Right lobe of liver (tissue), 4 donors: ENCODE results near the gene NR5A2.
"Not testable (repeated sequence)": the region's sequence is repeated elsewhere in the genome, so short reads cannot be mapped to it uniquely, and the experiment has no call there.

Experiments used
- POLR2A ChIP-seq: fragments of 450-650 bp; IDR thresholded peaks from one replicate; pipeline ENCODE4 v1.6.1; 2017; ENCODE audit warnings: antibody characterized with exemption, mild to moderate bottlenecking
- TF ChIP-seq, protein P1 (sequence below), 4 donors: fragments of 200-600 bp in 3 of 4; fragments of 450-650 bp in 1 of 4; IDR thresholded peaks; one replicate each; pipeline versions ENCODE4 v1.5.1 to v1.8.0; 2016 to 2022; ENCODE audit warnings: antibody characterized with exemption in 4 of 4, mild to moderate bottlenecking in 2 of 4
- donor health status: DM: no; HTN: no; CAD: no.
- donor health status: DM: no; HTN: no; CAD: no.
- donor health status: DM: no; HTN: yes; CAD: no.

DNA sequence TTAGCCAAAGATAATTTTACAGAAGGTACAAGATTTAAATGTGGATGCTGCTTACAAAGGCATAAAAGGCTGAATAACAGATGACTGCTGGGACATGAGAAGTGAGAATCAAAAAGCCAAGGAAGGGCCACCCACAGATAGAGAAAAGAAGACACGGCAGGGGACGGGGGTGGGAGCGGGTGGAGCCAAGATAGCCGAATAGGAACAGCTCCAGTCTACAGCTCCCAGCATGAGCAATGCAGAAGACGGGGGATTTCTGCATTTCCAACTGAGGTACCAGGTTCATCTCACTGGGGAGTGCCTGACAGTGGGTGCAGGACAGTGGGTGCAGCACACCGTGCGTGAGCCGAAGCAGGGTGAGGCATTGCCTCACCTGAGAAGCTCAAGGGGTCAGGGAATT is 157.7 kb downstream of the NR5A2 start:
- TF ChIP-seq, protein P1, sequence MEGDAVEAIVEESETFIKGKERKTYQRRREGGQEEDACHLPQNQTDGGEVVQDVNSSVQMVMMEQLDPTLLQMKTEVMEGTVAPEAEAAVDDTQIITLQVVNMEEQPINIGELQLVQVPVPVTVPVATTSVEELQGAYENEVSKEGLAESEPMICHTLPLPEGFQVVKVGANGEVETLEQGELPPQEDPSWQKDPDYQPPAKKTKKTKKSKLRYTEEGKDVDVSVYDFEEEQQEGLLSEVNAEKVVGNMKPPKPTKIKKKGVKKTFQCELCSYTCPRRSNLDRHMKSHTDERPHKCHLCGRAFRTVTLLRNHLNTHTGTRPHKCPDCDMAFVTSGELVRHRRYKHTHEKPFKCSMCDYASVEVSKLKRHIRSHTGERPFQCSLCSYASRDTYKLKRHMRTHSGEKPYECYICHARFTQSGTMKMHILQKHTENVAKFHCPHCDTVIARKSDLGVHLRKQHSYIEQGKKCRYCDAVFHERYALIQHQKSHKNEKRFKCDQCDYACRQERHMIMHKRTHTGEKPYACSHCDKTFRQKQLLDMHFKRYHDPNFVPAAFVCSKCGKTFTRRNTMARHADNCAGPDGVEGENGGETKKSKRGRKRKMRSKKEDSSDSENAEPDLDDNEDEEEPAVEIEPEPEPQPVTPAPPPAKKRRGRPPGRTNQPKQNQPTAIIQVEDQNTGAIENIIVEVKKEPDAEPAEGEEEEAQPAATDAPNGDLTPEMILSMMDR (IDR thresholded peaks at IDR 0.05), result not testable (repeated sequence)
- not testable (repeated sequence) for TF ChIP-seq POLR2A
